CD8-positive, alpha-beta memory T cell (primary cell): Measurements from ENCODE around the gene FLACC1. TPM values are rescaled to one million over a fixed set of nuclear protein-coding genes. Genes with fewer than 3 reads are reported as not detected.

ENCODE experiments used
- CTCF ChIA-PET: fragments of 350-600 bp; sonication (Branson Sonifier 250); formaldehyde crosslinking; loops from one replicate; lab custom pipeline; 2021; ENCODE audit warnings: antibody characterized with exemption; lab: Charles Lee
- POLR2A ChIA-PET: fragments of 350-600 bp; sonication (Branson Sonifier 250); formaldehyde crosslinking; loops from one replicate; lab custom pipeline; 2021; ENCODE audit warnings: antibody characterized with exemption; lab: Charles Lee
- DNase-seq, 5 donors: peaks; one replicate each; pipeline versions ENCODE4 v3.0.0 to v3.0.0-alpha.2; 2020 to 2022; ENCODE audit warnings: mixed read lengths in 1 of 5
- H3K27ac ChIP-seq: one replicate; pipeline ENCODE4 v1.7.0; 2013; ENCODE audit warnings: low read depth, mild to moderate bottlenecking, low read length, moderate library complexity
- H3K27me3 ChIP-seq: 2 replicates; pipeline ENCODE4 v1.7.0; 2013; ENCODE audit warnings: low read length, mild to moderate bottlenecking; ENCODE audit not compliant: insufficient read depth, poor library complexity, severe bottlenecking
- H3K36me3 ChIP-seq: 2 replicates; pipeline ENCODE4 v1.7.0; 2013; ENCODE audit warnings: mild to moderate bottlenecking, low read length, moderate library complexity; ENCODE audit not compliant: insufficient read depth
- H3K4me1 ChIP-seq: 2 replicates; pipeline ENCODE4 v1.7.0; 2013; ENCODE audit warnings: mild to moderate bottlenecking, low read length, moderate library complexity; ENCODE audit not compliant: insufficient read depth
- H3K4me3 ChIP-seq: 2 replicates; pipeline ENCODE4 v1.7.0; 2013; ENCODE audit warnings: mild to moderate bottlenecking, low read length
- H3K9me3 ChIP-seq: 2 replicates; pipeline ENCODE4 v1.7.0; 2013; ENCODE audit warnings: mild to moderate bottlenecking, low read length
- H3K27ac Mint-ChIP-seq, 8 donors: one replicate each; pipeline ENCODE4 v1.8.0; 2020 to 2021; ENCODE audit warnings: mixed read lengths in 8 of 8, mild to moderate bottlenecking in 6 of 8, inconsistent platforms in 3 of 8, moderate library complexity in 3 of 8
- H3K27me3 Mint-ChIP-seq, 2 donors: one replicate each; pipeline ENCODE4 v1.8.0; 2020 to 2021; ENCODE audit warnings: mixed read lengths in 2 of 2, mild to moderate bottlenecking in 1 of 2, moderate library complexity in 1 of 2
- H3K36me3 Mint-ChIP-seq, 3 donors: one replicate each; pipeline ENCODE4 v1.8.0; 2020 to 2021; ENCODE audit warnings: mixed read lengths in 3 of 3, inconsistent platforms in 1 of 3, mild to moderate bottlenecking in 1 of 3
- H3K4me1 Mint-ChIP-seq, 3 donors: one replicate each; pipeline ENCODE4 v1.8.0; 2020 to 2021; ENCODE audit warnings: mixed read lengths in 3 of 3, inconsistent platforms in 1 of 3, mild to moderate bottlenecking in 1 of 3
- H3K4me3 Mint-ChIP-seq, 7 donors: one replicate each; pipeline ENCODE4 v1.8.0; 2020 to 2021; ENCODE audit warnings: mixed read lengths in 7 of 7, mild to moderate bottlenecking in 6 of 7, moderate library complexity in 4 of 7, inconsistent platforms in 2 of 7
- H3K9me3 Mint-ChIP-seq, 5 donors: one replicate each; pipeline ENCODE4 v1.8.0; 2020 to 2022; ENCODE audit warnings: mixed read lengths in 5 of 5, mild to moderate bottlenecking in 3 of 5, moderate library complexity in 2 of 5, inconsistent platforms in 1 of 5
- polyA plus RNA-seq: library from polyadenylated mRNA; unstranded; fragments of 300-500 nt; fragmentation: Illumina TruSeq; gene quantifications from one replicate; pipeline ENCODE4 v1.2.3, GENCODE V29; 2021
- total RNA-seq, 2 experiments: library from RNA; stranded (reverse); gene quantifications; one replicate each; pipeline ENCODE4 v1.2.3, GENCODE V29; 2021

The FLACC1 gene
- total and polyA plus RNA-seq, 3 experiments from 2014 or later: 0.97 to 2.5 (median 1.8) TPM

DNA sequence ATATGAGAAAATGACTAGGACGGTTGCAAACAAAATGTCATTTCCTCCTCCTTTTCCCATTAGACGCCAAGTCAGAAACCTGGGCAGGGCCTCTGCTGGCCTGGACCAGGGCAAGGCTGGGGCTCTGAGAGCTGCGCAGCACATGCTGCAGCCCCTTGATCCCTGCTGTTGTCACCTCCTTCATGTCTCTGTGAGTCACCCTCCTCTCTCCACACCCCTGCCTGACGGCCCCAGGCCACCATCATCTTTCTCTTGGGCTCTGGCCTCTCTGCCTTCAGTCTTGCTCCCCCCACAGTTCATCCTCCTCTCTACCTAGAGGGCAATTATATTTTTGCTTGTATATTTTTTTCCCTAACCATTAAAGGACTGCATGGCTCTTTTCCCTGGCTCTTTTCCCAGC, 10.0 kb downstream of the FLACC1 start:
- Mint-ChIP-seq H3K9me3 (no peaks in the 10 kb centered on the region), H3K4me3 (no peak overlapping the region), H3K27me3 (no peaks in the 10 kb centered on the region), H3K27ac (peak overlapping the region in 2 of 8 donors; percentile 29 to 55), H3K36me3 (peaks cover 34 to 55% (median 34%) of the 10 kb centered on the region in 3 donors), H3K4me1 (peaks cover 0 to 5% (median 0%) of the 10 kb centered on the region in 3 donors)
- POLR2A ChIA-PET: no interaction called here
- no peaks in the 10 kb centered on the region for H3K9me3 ChIP-seq
- CTCF ChIA-PET: no interaction called here
- no peak overlapping the region for H3K27ac ChIP-seq
- no peaks in the 10 kb centered on the region for H3K27me3 ChIP-seq
- no peak for DNase-seq
- H3K36me3 ChIP-seq: peaks cover 6% of the 10 kb centered on the region
- H3K4me1 ChIP-seq: no peaks in the 10 kb centered on the region
- H3K4me3 ChIP-seq: no peak overlapping the region

DNA sequence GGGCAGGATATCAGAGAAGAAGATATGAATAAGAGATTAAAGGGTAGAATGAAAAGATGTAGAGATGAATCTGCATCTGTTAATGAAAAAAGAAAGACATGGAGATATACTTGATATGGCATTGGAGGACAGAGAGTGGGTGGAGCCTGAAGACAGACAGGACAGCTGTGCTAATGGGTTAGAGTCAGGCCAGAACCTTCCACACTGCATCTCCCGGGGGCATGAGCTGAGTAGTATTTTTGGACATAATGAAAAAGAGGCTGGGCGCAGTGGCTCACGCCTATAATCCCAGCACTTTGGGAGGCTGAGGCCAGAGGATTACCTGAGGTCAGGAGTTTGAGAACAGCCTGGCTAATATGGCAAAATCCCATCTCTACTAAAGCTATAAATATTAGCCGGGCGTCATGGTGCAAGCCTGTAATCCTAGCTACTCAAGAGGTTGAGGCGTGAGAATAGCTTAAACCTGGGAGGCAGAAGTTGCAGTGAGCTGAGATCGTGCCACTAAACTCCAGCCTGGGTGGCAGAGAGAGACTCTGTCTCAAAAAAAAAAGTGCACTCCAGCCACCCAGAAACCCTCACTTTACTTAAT, 11.4 kb downstream of the FLACC1 start:
- Mint-ChIP-seq H3K36me3 (peaks cover 37 to 55% (median 39%) of the 10 kb centered on the region in 3 donors), H3K4me1 (peaks cover 6 to 16% (median 7%) of the 10 kb centered on the region in 3 donors), H3K27ac (peak overlapping the region in 1 of 8 donors; percentile 32), H3K27me3 (no peaks in the 10 kb centered on the region), H3K4me3 (peak overlapping the region in 1 of 7 donors; percentile 65), H3K9me3 (peaks cover 0 to 5% (median 3%) of the 10 kb centered on the region in 5 donors)
- Histone ChIP-seq H3K27me3 (no peaks in the 10 kb centered on the region), H3K27ac (no peak overlapping the region), H3K9me3 (peaks cover under 1% of the 10 kb centered on the region), H3K4me1 (no peaks in the 10 kb centered on the region), H3K4me3 (no peak overlapping the region), H3K36me3 (peaks cover 6% of the 10 kb centered on the region)
- no peak for DNase-seq
- ChIA-PET POLR2A (no interaction called here), CTCF (no interaction called here)

GRCh38 chr2:201344663-201345366, 12.3 kb downstream of the FLACC1 start:
- Histone ChIP-seq H3K27me3 (no peaks in the 10 kb centered on the region), H3K4me1 (no peaks in the 10 kb centered on the region), H3K4me3 (no peak overlapping the region), H3K27ac (no peak overlapping the region), H3K9me3 (peaks cover 3% of the 10 kb centered on the region), H3K36me3 (peaks cover 6% of the 10 kb centered on the region)
- DNase-seq: no peak
- H3K9me3 Mint-ChIP-seq: peaks cover 0 to 11% (median 8%) of the 10 kb centered on the region in 5 donors
- peaks cover 39 to 58% (median 47%) of the 10 kb centered on the region in 3 donors for H3K36me3 Mint-ChIP-seq
- H3K4me3 Mint-ChIP-seq: no peak overlapping the region
- no peaks in the 10 kb centered on the region for H3K27me3 Mint-ChIP-seq
- CTCF ChIA-PET: no interaction called here
- POLR2A ChIA-PET: no interaction called here
- H3K27ac Mint-ChIP-seq: peak overlapping the region in 2 of 8 donors; percentile 12 to 79
- peaks cover 14 to 23% (median 15%) of the 10 kb centered on the region in 3 donors for H3K4me1 Mint-ChIP-seq

GRCh38 chr2:201343559-201343958, 13.6 kb downstream of the FLACC1 start:
- Histone ChIP-seq H3K4me1 (no peaks in the 10 kb centered on the region), H3K27ac (no peak overlapping the region), H3K27me3 (no peaks in the 10 kb centered on the region), H3K4me3 (no peak overlapping the region), H3K9me3 (peaks cover 4% of the 10 kb centered on the region), H3K36me3 (peaks cover 6% of the 10 kb centered on the region)
- CTCF ChIA-PET: no interaction called here
- Mint-ChIP-seq H3K9me3 (peaks cover 3 to 21% (median 16%) of the 10 kb centered on the region in 5 donors), H3K4me1 (peaks cover 16 to 23% (median 17%) of the 10 kb centered on the region in 3 donors), H3K27ac (no peak overlapping the region), H3K27me3 (no peaks in the 10 kb centered on the region), H3K36me3 (peaks cover 36 to 56% (median 54%) of the 10 kb centered on the region in 3 donors), H3K4me3 (no peak overlapping the region)
- POLR2A ChIA-PET: interaction anchor here (0.6 kb wide), 1 partner anchor 36 kb away, joined by 4 read pairs; no protein-coding TSS in a partner anchor
- no peak for DNase-seq

DNA sequence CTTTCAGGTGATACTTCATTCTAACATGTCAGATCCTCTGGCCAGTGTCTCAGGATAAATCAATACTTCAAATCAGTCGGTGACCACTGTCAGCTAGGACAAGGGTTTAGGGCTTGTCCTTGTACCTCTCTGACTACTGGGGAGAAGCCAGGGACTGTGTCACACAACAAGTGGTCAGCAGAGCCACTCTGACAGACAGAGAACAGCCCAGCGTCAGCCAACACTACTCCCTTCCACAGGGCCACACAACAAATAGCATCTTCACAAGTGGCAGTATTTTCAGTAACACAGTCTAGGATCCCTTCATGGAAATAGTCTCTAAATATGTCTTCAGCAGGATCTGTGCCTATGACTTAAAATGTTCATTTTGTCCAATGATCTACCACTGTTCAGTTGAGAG, 14.2 kb downstream of the FLACC1 start:
- Histone ChIP-seq H3K27ac (no peak overlapping the region), H3K9me3 (peaks cover 7% of the 10 kb centered on the region), H3K4me1 (no peaks in the 10 kb centered on the region), H3K36me3 (peaks cover 6% of the 10 kb centered on the region), H3K27me3 (no peaks in the 10 kb centered on the region), H3K4me3 (no peak overlapping the region)
- H3K4me1 Mint-ChIP-seq: peaks cover 16 to 23% (median 17%) of the 10 kb centered on the region in 3 donors
- no peak overlapping the region for H3K4me3 Mint-ChIP-seq
- peaks cover 36 to 60% (median 51%) of the 10 kb centered on the region in 3 donors for H3K36me3 Mint-ChIP-seq
- ChIA-PET CTCF (no interaction called here), POLR2A (no interaction called here)
- peaks cover 10 to 24% (median 16%) of the 10 kb centered on the region in 5 donors for H3K9me3 Mint-ChIP-seq
- H3K27ac Mint-ChIP-seq: no peak overlapping the region
- DNase-seq: no peak
- H3K27me3 Mint-ChIP-seq: no peaks in the 10 kb centered on the region

DNA sequence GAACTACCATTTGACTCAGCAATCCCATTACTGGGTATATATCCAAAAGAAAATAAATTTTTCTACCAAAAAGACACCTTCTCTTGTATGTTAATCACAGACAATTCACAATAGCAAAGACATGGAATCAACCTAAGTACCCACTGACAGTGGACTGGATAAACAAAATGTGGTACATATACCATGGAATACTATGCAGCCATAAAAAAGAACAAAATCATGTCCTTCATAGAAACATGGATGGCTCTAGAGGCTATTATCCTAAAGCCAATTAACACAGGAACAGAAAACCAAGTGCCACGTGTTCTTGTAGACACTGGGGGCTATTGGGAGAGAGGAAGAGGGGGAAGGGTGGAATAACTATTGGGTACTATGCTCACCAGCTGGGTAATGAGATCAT, 27.7 kb downstream of the FLACC1 start:
- Histone ChIP-seq H3K4me3 (no peak overlapping the region), H3K27me3 (no peaks in the 10 kb centered on the region), H3K4me1 (no peaks in the 10 kb centered on the region), H3K9me3 (no peaks in the 10 kb centered on the region), H3K36me3 (no peaks in the 10 kb centered on the region), H3K27ac (no peak overlapping the region)
- Mint-ChIP-seq H3K4me1 (peaks cover 6 to 17% (median 9%) of the 10 kb centered on the region in 3 donors), H3K27ac (no peak overlapping the region), H3K27me3 (no peaks in the 10 kb centered on the region), H3K4me3 (no peak overlapping the region), H3K36me3 (peaks cover 10 to 45% (median 16%) of the 10 kb centered on the region in 3 donors), H3K9me3 (peaks cover 4 to 30% (median 21%) of the 10 kb centered on the region in 5 donors)
- ChIA-PET POLR2A (no interaction called here), CTCF (no interaction called here)
- DNase-seq: no peak

GRCh38 chr2:201327678-201328077, 29.5 kb downstream of the FLACC1 start:
- Histone ChIP-seq H3K4me3 (no peak overlapping the region), H3K27me3 (no peaks in the 10 kb centered on the region), H3K27ac (no peak overlapping the region), H3K9me3 (peaks cover 7% of the 10 kb centered on the region), H3K4me1 (no peaks in the 10 kb centered on the region), H3K36me3 (no peaks in the 10 kb centered on the region)
- no peak for DNase-seq
- H3K36me3 Mint-ChIP-seq: peaks cover 22 to 56% (median 24%) of the 10 kb centered on the region in 3 donors
- CTCF ChIA-PET: no interaction called here
- POLR2A ChIA-PET: no interaction called here
- H3K4me1 Mint-ChIP-seq: peaks cover 6 to 17% (median 9%) of the 10 kb centered on the region in 3 donors
- H3K27ac Mint-ChIP-seq: no peak overlapping the region
- H3K9me3 Mint-ChIP-seq: peaks cover 17 to 39% (median 32%) of the 10 kb centered on the region in 5 donors
- no peak overlapping the region for H3K4me3 Mint-ChIP-seq
- H3K27me3 Mint-ChIP-seq: no peaks in the 10 kb centered on the region

DNA sequence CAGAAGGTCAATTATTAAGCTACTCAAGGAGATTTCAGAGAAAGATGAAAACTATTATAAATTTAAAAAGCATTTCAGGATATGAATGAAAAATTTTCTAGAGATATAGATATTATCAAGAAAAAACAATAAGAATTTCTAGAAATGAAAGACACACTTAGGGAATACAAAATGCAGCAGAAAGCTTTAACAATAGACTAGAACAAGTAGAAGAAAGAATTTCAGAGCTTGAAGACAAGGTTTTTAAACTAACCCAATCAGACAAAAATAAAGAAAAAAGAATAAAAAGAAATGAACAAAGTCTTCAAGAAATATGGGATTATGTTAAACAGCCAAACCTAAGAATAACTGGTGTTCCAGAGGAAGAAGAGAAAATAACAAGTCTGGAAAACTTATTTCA, 34.4 kb downstream of the FLACC1 start:
- H3K27me3 ChIP-seq: no peaks in the 10 kb centered on the region
- Mint-ChIP-seq H3K27ac (no peak overlapping the region), H3K27me3 (no peaks in the 10 kb centered on the region), H3K4me1 (no peaks in the 10 kb centered on the region), H3K36me3 (peaks cover 36 to 69% (median 53%) of the 10 kb centered on the region in 3 donors), H3K9me3 (peaks cover 37 to 65% (median 59%) of the 10 kb centered on the region in 5 donors), H3K4me3 (no peak overlapping the region)
- CTCF ChIA-PET: interaction anchor here (1.0 to 2.3 kb wide), 2 partner anchors 41 to 89 kb away, joined by 3 to 5 read pairs; no protein-coding TSS in a partner anchor
- peaks cover 7% of the 10 kb centered on the region for H3K9me3 ChIP-seq
- POLR2A ChIA-PET: no interaction called here
- H3K4me1 ChIP-seq: no peaks in the 10 kb centered on the region
- H3K4me3 ChIP-seq: no peak overlapping the region
- no peak for DNase-seq
- no peak overlapping the region for H3K27ac ChIP-seq
- no peaks in the 10 kb centered on the region for H3K36me3 ChIP-seq
